ENCODE measurements around the gene ALX3.

Gene ALX3

GRCh38 chr1:110067893-110068645 is 2.4 kb downstream of the ALX3 start:
- H3K4me3 ChIP-seq (ENCODE audit: low read length) = no peak overlapping the region
- H2AFZ ChIP-seq (ENCODE audit: low read depth, low read length) = no peak overlapping the region
- peaks cover 77% of the 10 kb centered on the region for H3K27me3 ChIP-seq (ENCODE audit: insufficient read depth, low read length)

GRCh38 chr1:110067479-110067892 is 3.0 kb downstream of the ALX3 start:
- H3K9me3 ChIP-seq (ENCODE audit: low read length) = peaks cover 6% of the 10 kb centered on the region
- peaks cover 2% of the 10 kb centered on the region for H3K4me1 ChIP-seq (ENCODE audit: insufficient read depth, low read length)
- no peak overlapping the region for H2AFZ ChIP-seq (ENCODE audit: low read depth, low read length)
- H3K4me3 ChIP-seq (ENCODE audit: low read length) = no peak overlapping the region
- H3K27me3 ChIP-seq (ENCODE audit: insufficient read depth, low read length) = peaks cover 72% of the 10 kb centered on the region
- no peaks in the 10 kb centered on the region for H3K36me3 ChIP-seq (ENCODE audit: insufficient read depth, low read length)

More at GRCh38 chr1:110067893-110068645, 2.4 kb downstream of the ALX3 start:
- Histone ChIP-seq H3K36me3 (ENCODE audit: insufficient read depth, low read length) (no peaks in the 10 kb centered on the region), H3K4me1 (ENCODE audit: insufficient read depth, low read length) (peaks cover 2% of the 10 kb centered on the region), H3K9me3 (ENCODE audit: low read length) (peaks cover 6% of the 10 kb centered on the region)

GRCh38 chr1:110065841-110066240 is 4.6 kb downstream of the ALX3 start:
- peaks cover 55% of the 10 kb centered on the region for H3K27me3 ChIP-seq (ENCODE audit: insufficient read depth, low read length)
- H3K4me1 ChIP-seq (ENCODE audit: insufficient read depth, low read length) = peaks cover 2% of the 10 kb centered on the region
- H3K4me3 ChIP-seq (ENCODE audit: low read length) = no peak overlapping the region
- no peak overlapping the region for H2AFZ ChIP-seq (ENCODE audit: low read depth, low read length)
- peaks cover 1% of the 10 kb centered on the region for H3K9me3 ChIP-seq (ENCODE audit: low read length)
- no peaks in the 10 kb centered on the region for H3K36me3 ChIP-seq (ENCODE audit: insufficient read depth, low read length)

- no peaks in the 10 kb centered on the region for H3K4me1 ChIP-seq (ENCODE audit: insufficient read depth, low read length)
- peaks cover 1% of the 10 kb centered on the region for H3K9me3 ChIP-seq (ENCODE audit: low read length)
- no peak overlapping the region for H3K4me3 ChIP-seq (ENCODE audit: low read length)
- H3K36me3 ChIP-seq (ENCODE audit: insufficient read depth, low read length) = peaks cover 5% of the 10 kb centered on the region
- H2AFZ ChIP-seq (ENCODE audit: low read depth, low read length) = no peak overlapping the region
- H3K27me3 ChIP-seq (ENCODE audit: insufficient read depth, low read length) = peaks cover 46% of the 10 kb centered on the region
These were observed 5.7 kb downstream of the ALX3 start for GRCh38 chr1:110064576-110065337.

- H3K36me3 ChIP-seq (ENCODE audit: insufficient read depth, low read length) = peaks cover 11% of the 10 kb centered on the region
- H3K4me3 ChIP-seq (ENCODE audit: low read length) = no peak overlapping the region
- H2AFZ ChIP-seq (ENCODE audit: low read depth, low read length) = no peak overlapping the region
- no peaks in the 10 kb centered on the region for H3K4me1 ChIP-seq (ENCODE audit: insufficient read depth, low read length)
- H3K27me3 ChIP-seq (ENCODE audit: insufficient read depth, low read length) = peaks cover 36% of the 10 kb centered on the region
- peaks cover 1% of the 10 kb centered on the region for H3K9me3 ChIP-seq (ENCODE audit: low read length)
These were observed 6.7 kb downstream of the ALX3 start for GRCh38 chr1:110063781-110064180.

GRCh38 chr1:110062612-110063011 is 7.9 kb downstream of the ALX3 start:
- H3K4me1 ChIP-seq (ENCODE audit: insufficient read depth, low read length) = no peaks in the 10 kb centered on the region
- H3K36me3 ChIP-seq (ENCODE audit: insufficient read depth, low read length) = peaks cover 21% of the 10 kb centered on the region
- peaks cover 1% of the 10 kb centered on the region for H3K9me3 ChIP-seq (ENCODE audit: low read length)
- peaks cover 25% of the 10 kb centered on the region for H3K27me3 ChIP-seq (ENCODE audit: insufficient read depth, low read length)
- no peak overlapping the region for H2AFZ ChIP-seq (ENCODE audit: low read depth, low read length)
- no peak overlapping the region for H3K4me3 ChIP-seq (ENCODE audit: low read length)

GRCh38 chr1:110061341-110061740 is 9.1 kb downstream of the ALX3 start:
- Histone ChIP-seq H3K36me3 (ENCODE audit: insufficient read depth, low read length) (peaks cover 33% of the 10 kb centered on the region), H2AFZ (ENCODE audit: low read depth, low read length) (no peak overlapping the region), H3K4me3 (ENCODE audit: low read length) (no peak overlapping the region), H3K27me3 (ENCODE audit: insufficient read depth, low read length) (peaks cover 13% of the 10 kb centered on the region), H3K4me1 (ENCODE audit: insufficient read depth, low read length) (no peaks in the 10 kb centered on the region), H3K9me3 (ENCODE audit: low read length) (no peaks in the 10 kb centered on the region)

GRCh38 chr1:110060662-110061060 is 9.8 kb downstream of the ALX3 start:
- no peaks in the 10 kb centered on the region for H3K4me1 ChIP-seq (ENCODE audit: insufficient read depth, low read length)
- H3K36me3 ChIP-seq (ENCODE audit: insufficient read depth, low read length) = peaks cover 40% of the 10 kb centered on the region
- H3K4me3 ChIP-seq (ENCODE audit: low read length) = no peak overlapping the region
- no peaks in the 10 kb centered on the region for H3K9me3 ChIP-seq (ENCODE audit: low read length)
- peaks cover 7% of the 10 kb centered on the region for H3K27me3 ChIP-seq (ENCODE audit: insufficient read depth, low read length)
- H2AFZ ChIP-seq (ENCODE audit: low read depth, low read length) = no peak overlapping the region

GRCh38 chr1:110060034-110060661 is 10.3 kb downstream of the ALX3 start:
- Histone ChIP-seq H3K36me3 (ENCODE audit: insufficient read depth, low read length) (peaks cover 45% of the 10 kb centered on the region), H3K4me1 (ENCODE audit: insufficient read depth, low read length) (no peaks in the 10 kb centered on the region), H3K27me3 (ENCODE audit: insufficient read depth, low read length) (peaks cover 2% of the 10 kb centered on the region), H3K9me3 (ENCODE audit: low read length) (no peaks in the 10 kb centered on the region), H3K4me3 (ENCODE audit: low read length) (no peak overlapping the region), H2AFZ (ENCODE audit: low read depth, low read length) (no peak overlapping the region)

GRCh38 chr1:110059133-110059863 is 11.2 kb downstream of the ALX3 start:
- Histone ChIP-seq H3K27me3 (ENCODE audit: insufficient read depth, low read length) (no peaks in the 10 kb centered on the region), H3K9me3 (ENCODE audit: low read length) (no peaks in the 10 kb centered on the region), H3K4me1 (ENCODE audit: insufficient read depth, low read length) (no peaks in the 10 kb centered on the region), H3K36me3 (ENCODE audit: insufficient read depth, low read length) (peaks cover 54% of the 10 kb centered on the region), H3K4me3 (ENCODE audit: low read length) (no peak overlapping the region), H2AFZ (ENCODE audit: low read depth, low read length) (no peak overlapping the region)

GRCh38 chr1:110058591-110058990 is 11.9 kb downstream of the ALX3 start:
- H3K36me3 ChIP-seq (ENCODE audit: insufficient read depth, low read length) = peaks cover 60% of the 10 kb centered on the region
- no peaks in the 10 kb centered on the region for H3K9me3 ChIP-seq (ENCODE audit: low read length)
- no peak overlapping the region for H2AFZ ChIP-seq (ENCODE audit: low read depth, low read length)
- no peaks in the 10 kb centered on the region for H3K27me3 ChIP-seq (ENCODE audit: insufficient read depth, low read length)
- no peaks in the 10 kb centered on the region for H3K4me1 ChIP-seq (ENCODE audit: insufficient read depth, low read length)
- H3K4me3 ChIP-seq (ENCODE audit: low read length) = no peak overlapping the region

- no peak overlapping the region for H2AFZ ChIP-seq (ENCODE audit: low read depth, low read length)
- no peaks in the 10 kb centered on the region for H3K4me1 ChIP-seq (ENCODE audit: insufficient read depth, low read length)
- H3K9me3 ChIP-seq (ENCODE audit: low read length) = no peaks in the 10 kb centered on the region
- no peak overlapping the region for H3K4me3 ChIP-seq (ENCODE audit: low read length)
- no peaks in the 10 kb centered on the region for H3K27me3 ChIP-seq (ENCODE audit: insufficient read depth, low read length)
- peaks cover 65% of the 10 kb centered on the region for H3K36me3 ChIP-seq (ENCODE audit: insufficient read depth, low read length)
These were observed 12.4 kb downstream of the ALX3 start for GRCh38 chr1:110057963-110058518.
